ENCODE results near the gene RPL22L1. TPM values are rescaled to one million over a fixed set of nuclear protein-coding genes. Genes with fewer than 3 reads are reported as not detected.

RPL22L1 gene
- total RNA-seq, 2 donors from 2014 or later: 26.0 to 61.2 TPM

DNA sequence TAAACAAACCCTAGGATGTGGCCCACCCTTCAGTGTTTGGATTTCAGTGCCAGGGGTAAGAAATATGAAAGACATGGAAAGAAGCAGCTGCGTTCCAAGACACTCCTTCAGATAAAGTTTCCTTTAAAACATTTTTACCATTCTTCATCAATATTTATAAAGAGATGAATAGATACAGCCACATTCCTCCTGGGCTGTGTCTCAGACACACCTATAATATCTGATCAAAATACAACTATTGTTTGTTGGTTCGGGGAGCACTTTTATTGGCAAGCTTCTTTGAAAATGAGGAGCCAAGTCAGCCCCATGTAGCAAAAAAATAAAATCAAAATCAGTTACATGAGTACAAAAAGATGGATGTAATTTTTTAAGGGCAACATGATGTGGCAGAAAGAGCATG, 53.2 kb downstream of the RPL22L1 start:
- Histone ChIP-seq H3K4me3 (no peak overlapping the region), H3K4me1 (peaks cover 18% of the 10 kb centered on the region), H3K9me3 (no peaks in the 10 kb centered on the region), H3K27me3 (no peaks in the 10 kb centered on the region), H3K27ac (no peak overlapping the region), H3K36me3 (replicated peaks in 1 of 2; ENCODE audit: insufficient read depth in 1 of 2, low read depth in 2 of 2) (no peaks in the 10 kb centered on the region)
- intact Hi-C loops (cut with DNase I): loop anchor here (10.0 kb wide), 1 partner anchor 402 kb away; the partner anchor contains the start of gene CLDN11
- ATAC-seq: no peak
- DNase-seq: no peak
- 83 to 93% methylated on average over 2 of the region's 2 CpGs for WGBS, 2 donors
- TF ChIP-seq POLR2A (IDR thresholded peaks at IDR 0.05): no peak

- WGBS, 2 donors: 74 to 80% methylated on average over 2 of the region's 2 CpGs
- H3K27ac ChIP-seq: no peak overlapping the region
- TF ChIP-seq, protein P1, sequence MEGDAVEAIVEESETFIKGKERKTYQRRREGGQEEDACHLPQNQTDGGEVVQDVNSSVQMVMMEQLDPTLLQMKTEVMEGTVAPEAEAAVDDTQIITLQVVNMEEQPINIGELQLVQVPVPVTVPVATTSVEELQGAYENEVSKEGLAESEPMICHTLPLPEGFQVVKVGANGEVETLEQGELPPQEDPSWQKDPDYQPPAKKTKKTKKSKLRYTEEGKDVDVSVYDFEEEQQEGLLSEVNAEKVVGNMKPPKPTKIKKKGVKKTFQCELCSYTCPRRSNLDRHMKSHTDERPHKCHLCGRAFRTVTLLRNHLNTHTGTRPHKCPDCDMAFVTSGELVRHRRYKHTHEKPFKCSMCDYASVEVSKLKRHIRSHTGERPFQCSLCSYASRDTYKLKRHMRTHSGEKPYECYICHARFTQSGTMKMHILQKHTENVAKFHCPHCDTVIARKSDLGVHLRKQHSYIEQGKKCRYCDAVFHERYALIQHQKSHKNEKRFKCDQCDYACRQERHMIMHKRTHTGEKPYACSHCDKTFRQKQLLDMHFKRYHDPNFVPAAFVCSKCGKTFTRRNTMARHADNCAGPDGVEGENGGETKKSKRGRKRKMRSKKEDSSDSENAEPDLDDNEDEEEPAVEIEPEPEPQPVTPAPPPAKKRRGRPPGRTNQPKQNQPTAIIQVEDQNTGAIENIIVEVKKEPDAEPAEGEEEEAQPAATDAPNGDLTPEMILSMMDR (IDR thresholded peaks at IDR 0.05): no peak
- H3K4me1 ChIP-seq: peaks cover 18% of the 10 kb centered on the region
- no peaks in the 10 kb centered on the region for H3K27me3 ChIP-seq
- DNase-seq: no peak
- H3K36me3 ChIP-seq (replicated peaks in 1 of 2; ENCODE audit: insufficient read depth in 1 of 2, low read depth in 2 of 2): no peaks in the 10 kb centered on the region
- ATAC-seq: no peak
- H3K4me3 ChIP-seq: no peak overlapping the region
- intact Hi-C loops (cut with DNase I): loop anchor here (10.0 kb wide), 1 partner anchor 402 kb away; the partner anchor contains the start of gene CLDN11
- H3K9me3 ChIP-seq: no peaks in the 10 kb centered on the region
These were observed 53.7 kb downstream of the RPL22L1 start for GRCh38 chr3:170816341-170816740.

DNA sequence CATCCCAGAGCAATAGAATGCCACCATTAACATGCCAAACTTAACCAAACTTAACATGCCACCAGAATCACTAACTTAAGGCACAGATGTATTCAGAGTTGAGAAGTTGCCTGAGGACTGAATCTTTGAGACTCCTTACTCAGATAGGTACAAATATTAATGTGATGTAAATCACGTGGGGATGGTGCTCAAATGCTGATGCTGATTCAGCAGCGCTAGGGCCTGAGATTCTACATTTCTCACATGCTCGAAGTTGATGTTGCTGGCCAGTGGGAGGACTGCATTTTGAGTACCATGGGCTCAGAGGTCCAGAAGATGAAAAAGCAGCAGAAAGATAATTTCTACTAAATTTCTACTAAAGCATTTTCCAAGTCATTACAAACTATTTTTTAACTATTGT, 54.1 kb downstream of the RPL22L1 start:
- ATAC-seq (no peak), DNase-seq (no peak)
- peaks cover 18% of the 10 kb centered on the region for H3K4me1 ChIP-seq
- H3K36me3 ChIP-seq (replicated peaks in 1 of 2; ENCODE audit: insufficient read depth in 1 of 2, low read depth in 2 of 2): no peaks in the 10 kb centered on the region
- no peak overlapping the region for H3K4me3 ChIP-seq
- no peaks in the 10 kb centered on the region for H3K9me3 ChIP-seq
- H3K27ac ChIP-seq: no peak overlapping the region
- WGBS, 2 donors: 58 to 62% methylated on average over 3 of the region's 3 CpGs
- TF ChIP-seq, protein P1 (IDR thresholded peaks at IDR 0.05): no peak
- TF ChIP-seq POLR2A (IDR thresholded peaks at IDR 0.05): no peak
- H3K27me3 ChIP-seq: no peaks in the 10 kb centered on the region
- intact Hi-C loops (cut with DNase I): loop anchor here (10.0 kb wide), 1 partner anchor 401 kb away; the partner anchor contains the start of gene CLDN11

GRCh38 chr3:170815340-170815739, 54.7 kb downstream of the RPL22L1 start:
- no peaks in the 10 kb centered on the region for H3K9me3 ChIP-seq
- ATAC-seq: peak; percentile 87
- DNase-seq: peak; percentile 65 to 82 (median 78)
- H3K27me3 ChIP-seq: no peaks in the 10 kb centered on the region
- H3K36me3 ChIP-seq (replicated peaks in 1 of 2; ENCODE audit: insufficient read depth in 1 of 2, low read depth in 2 of 2): no peaks in the 10 kb centered on the region
- H3K27ac ChIP-seq: peak overlapping the region in 3 of 4 donors; percentile 19 to 56 (median 32)
- H3K4me1 ChIP-seq: peaks cover 18% of the 10 kb centered on the region
- H3K4me3 ChIP-seq: no peak overlapping the region
- intact Hi-C loops (cut with DNase I): loop anchor here (10.0 kb wide), 1 partner anchor 401 kb away; the partner anchor contains the start of gene CLDN11
- 3 to 18% methylated on average over 8 of the region's 8 CpGs for WGBS, 2 donors
- TF ChIP-seq, protein P1 (IDR thresholded peaks at IDR 0.05): no peak
- TF ChIP-seq POLR2A (IDR thresholded peaks at IDR 0.05): no peak

Other genes with a start within 250 kb of the RPL22L1 start
- gene EIF5A2, start 38.4 kb upstream of the RPL22L1 start, total RNA-seq: 1 to 10 TPM in 1 of 2 donors, under 1 TPM in 1; 0.99 to 1.8 TPM
- 1 to 10 TPM; 2.9 to 8.2 TPM for gene SLC2A2, start 156.5 kb upstream of the RPL22L1 start, total RNA-seq